ENCODE measurements around the gene LCE2D.
"Not testable (repeated sequence)": the region's sequence is repeated elsewhere in the genome, so short reads cannot be mapped to it uniquely, and the experiment has no call there.

Gene LCE2D, protein sequence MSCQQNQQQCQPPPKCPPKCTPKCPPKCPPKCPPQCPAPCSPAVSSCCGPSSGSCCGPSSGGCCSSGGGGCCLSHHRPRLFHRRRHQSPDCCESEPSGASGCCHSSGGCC

GRCh38 chr1:152663098-152663497 is at the start of gene LCE2D:
Gene LCE2D (plus strand): TSS chr1:152663380. CDS start chr1:152664106, 726 bp downstream.
- DNase-seq = no peak

DNA sequence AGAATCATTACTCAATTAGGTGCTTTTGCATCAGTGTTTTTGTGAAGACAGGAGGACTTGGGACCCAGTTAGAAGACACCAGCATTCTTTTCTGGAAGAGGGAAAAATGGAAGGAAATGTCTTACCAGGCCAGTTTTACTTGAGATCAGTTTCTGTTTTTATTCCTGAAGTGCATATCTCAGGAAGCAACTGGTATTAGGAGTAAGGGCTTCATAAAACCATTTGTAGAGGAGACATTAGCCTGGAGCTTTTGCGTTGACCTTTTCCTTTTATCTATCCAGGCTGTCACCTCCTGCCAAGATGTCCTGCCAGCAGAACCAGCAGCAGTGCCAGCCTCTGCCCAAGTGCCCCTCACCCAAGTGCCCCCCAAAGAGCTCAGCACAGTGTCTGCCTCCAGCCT is 49.7 kb upstream of the LCE2D start, which contains the start of gene LCE3B:
LCE3B (plus strand) TSS at position 301 of the 400 bp plus-strand sequence; CDS start at position 301, 0 bp downstream.
- DNase-seq = no peak

GRCh38 chr1:152621993-152622392 is 41.2 kb upstream of the LCE2D start:
- DNase-seq = no peak

GRCh38 chr1:152622803-152623202 is 40.4 kb upstream of the LCE2D start, which contains the start of gene LCE3A:
Gene LCE3A (minus strand): TSS chr1:152623103. CDS start chr1:152623103, 0 bp downstream.
- DNase-seq = no peak

DNA sequence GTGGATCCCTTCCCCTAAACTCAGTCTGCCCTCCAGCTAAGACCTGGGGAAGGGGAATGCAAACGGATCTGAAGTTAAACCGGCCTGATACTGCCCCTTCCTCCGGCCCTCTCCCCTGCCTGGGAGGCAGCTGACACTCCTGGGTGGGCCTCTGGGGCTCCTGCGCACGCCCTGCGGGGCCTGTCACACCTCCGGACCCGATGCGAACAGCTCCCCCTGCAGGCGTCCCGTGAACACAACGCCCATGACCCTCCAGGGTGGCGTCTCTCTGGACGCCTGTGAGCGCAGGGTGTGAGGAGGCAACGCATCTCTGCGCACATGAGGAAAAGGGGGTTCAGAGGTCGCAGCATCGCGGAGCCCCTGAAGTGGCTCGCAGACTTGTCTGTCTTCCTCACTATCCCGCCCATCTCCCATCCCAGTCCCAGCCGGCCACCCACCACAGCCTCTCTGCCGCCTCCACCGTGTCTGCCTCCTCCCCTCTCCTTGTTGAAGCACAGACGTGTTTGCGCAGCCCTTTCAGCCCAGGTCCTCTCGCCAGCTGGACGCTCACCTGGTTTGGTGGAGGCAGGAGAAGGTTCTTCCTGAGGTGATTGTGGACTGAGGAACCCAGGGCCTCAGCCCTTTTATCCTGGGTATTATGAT is 39.9 kb upstream of the LCE2D start:
- DNase-seq = no peak

- DNase-seq = no peak
Measured at GRCh38 chr1:152626744-152627143, 36.4 kb upstream of the LCE2D start.

DNA sequence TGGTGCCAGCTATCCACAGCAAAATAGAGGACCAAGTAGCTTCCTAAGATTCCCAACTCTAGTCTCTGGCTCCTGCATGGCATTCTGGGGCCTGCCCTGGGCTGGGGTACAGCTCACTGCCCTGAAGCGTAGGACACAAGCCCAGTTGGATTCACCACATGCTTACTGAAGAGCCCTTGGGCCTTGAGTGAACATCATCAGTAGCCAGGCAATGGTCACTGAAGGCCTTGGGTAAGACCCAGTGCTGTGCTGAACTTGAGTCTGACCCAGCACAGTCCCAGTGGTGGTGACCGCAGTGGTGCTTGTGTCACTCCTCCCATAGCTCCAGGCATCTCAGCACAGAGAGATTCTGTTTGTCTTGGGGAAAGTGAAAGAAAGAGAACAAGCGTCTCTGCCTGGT is 32.6 kb upstream of the LCE2D start:
- no peak for DNase-seq

- no peak for DNase-seq
Measured at GRCh38 chr1:152640351-152640750, 22.8 kb upstream of the LCE2D start.

GRCh38 chr1:152643945-152644344 is 19.2 kb upstream of the LCE2D start:
- DNase-seq = no peak

- no peak for DNase-seq
Measured at GRCh38 chr1:152645146-152645545, 18.0 kb upstream of the LCE2D start.

DNA sequence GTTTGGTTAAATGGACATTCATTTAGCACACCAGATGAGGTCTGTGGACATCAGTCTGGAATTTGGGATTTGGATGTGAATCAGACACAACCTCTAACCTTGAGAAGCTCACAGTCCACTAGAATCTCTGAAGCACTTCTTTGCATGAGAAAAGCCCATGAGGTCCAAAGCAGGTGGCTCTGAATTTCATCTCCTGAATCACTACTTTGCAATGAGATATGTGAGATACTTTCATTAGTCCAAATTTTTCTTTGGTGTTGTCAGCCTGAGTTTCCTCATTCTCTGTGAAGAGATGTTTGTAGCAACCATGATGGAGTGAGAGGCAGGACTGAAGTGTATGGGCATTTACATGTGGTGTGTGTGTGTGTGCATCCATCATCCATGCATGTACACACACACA is 16.5 kb upstream of the LCE2D start:
- no peak for DNase-seq

GRCh38 chr1:152654110-152654509 is 9.1 kb upstream of the LCE2D start:
- DNase-seq = peak; percentile 25

DNA sequence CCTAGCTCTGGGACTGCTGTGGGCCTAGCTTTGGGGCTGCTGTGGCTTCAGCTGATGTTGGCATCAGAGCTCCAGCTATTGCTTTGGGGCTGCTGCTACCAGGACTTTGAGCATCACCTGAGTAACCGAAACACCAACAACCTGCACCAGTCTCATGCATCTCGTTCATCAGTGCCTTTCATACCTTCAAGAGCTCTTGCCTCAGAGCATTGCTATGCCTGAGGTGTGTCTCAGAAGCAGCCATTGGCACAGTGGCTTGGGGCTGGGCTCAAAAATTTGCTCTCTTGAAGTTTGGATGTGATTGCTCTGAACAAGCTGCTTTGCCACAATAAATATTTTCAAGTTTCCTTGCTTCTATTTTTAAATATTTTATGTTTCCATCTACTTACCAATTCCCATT is 6.7 kb upstream of the LCE2D start:
- no peak for DNase-seq

- no peak for DNase-seq
Measured at GRCh38 chr1:152657677-152658076, 5.5 kb upstream of the LCE2D start.

DNA sequence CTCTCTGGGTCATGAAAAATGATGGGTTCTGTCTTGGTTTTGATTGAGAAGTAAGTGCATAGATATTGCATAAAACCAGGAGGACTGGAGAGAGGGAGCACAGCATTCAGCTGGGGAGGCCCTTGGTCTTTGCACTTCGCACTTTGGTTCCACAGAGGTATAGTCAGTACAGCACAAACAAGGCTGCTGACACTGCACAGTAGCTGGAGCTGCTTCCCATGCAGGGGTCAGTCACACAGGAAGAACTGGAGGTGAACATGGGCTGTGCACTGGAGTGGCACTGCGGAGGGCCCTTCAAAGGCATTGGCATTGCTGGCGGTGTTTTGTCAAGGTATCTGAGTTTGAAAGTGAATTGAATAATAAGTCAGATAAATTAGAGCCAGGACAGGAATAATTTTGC is 4.5 kb upstream of the LCE2D start:
- DNase-seq = no peak

GRCh38 chr1:152666171-152666570 is 3.0 kb downstream of the LCE2D start:
- DNase-seq = not testable (repeated sequence)

- DNase-seq = no peak
Measured at GRCh38 chr1:152667648-152668047, 4.5 kb downstream of the LCE2D start.

- no peak for DNase-seq
Measured at GRCh38 chr1:152673016-152673415, 9.8 kb downstream of the LCE2D start.

- DNase-seq = not testable (repeated sequence)
Measured at GRCh38 chr1:152674983-152675382, 11.8 kb downstream of the LCE2D start, which contains the start of gene LCE2C. Gene LCE2C (plus strand): TSS chr1:152675279. CDS start chr1:152676016, 737 bp downstream.

GRCh38 chr1:152679459-152679858 is 16.3 kb downstream of the LCE2D start:
- no peak for DNase-seq

DNA sequence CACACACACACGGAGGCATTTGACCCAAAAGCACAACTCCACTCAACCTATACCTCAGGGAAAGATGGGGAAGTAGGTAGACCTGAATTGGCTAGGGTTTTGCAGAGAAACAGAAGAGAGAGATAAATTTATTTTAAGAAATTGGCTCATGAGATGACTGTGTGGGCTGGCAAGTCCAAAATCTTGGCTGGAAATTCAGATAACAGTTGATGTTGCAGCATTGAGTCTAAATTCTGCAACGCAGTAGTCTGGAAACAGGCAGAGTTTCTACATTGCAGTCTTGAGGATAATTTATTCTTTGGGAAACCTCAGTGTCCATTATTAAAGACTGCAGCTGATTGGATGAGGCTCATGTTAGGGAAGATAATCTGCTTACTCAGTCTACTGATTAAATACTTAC is 18.4 kb downstream of the LCE2D start:
- no peak for DNase-seq

DNA sequence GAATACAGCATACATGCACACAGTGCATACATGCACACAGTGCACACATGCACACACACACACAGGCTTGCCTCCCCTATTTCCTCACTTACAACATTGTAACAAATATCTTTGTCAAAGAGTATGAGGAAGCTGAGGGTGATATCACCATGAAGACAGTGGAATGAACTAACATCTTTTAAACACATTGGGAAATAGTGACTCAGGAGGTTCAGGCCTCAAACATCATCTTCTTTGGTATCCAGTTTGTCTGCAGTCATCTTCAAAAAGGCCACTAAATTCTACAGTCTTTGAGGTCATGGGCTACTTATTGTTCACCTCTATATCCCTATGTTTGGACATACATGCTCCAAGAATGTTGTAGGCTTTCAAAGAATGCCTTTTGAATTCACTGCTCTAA is 20.7 kb downstream of the LCE2D start:
- no peak for DNase-seq

GRCh38 chr1:152685823-152686222 is 22.6 kb downstream of the LCE2D start, which contains the start of gene LCE2B:
Gene LCE2B (plus strand): TSS chr1:152686123. CDS start chr1:152686844, 721 bp downstream.
- DNase-seq = not testable (repeated sequence)
